WTC11 (cell line): ENCODE data around the gene TC2N.

Experiments used
- TF ChIP-seq, protein P1 (sequence below): sonication (generic); formaldehyde crosslinking; conservative IDR thresholded peaks from 2 replicates; pipeline ENCODE4 v1.8.1; 2022; ENCODE audit warnings: mild to moderate bottlenecking, missing genetic modification reagents
- TF ChIP-seq, protein P2 (sequence below): sonication (generic); formaldehyde crosslinking; conservative IDR thresholded peaks from 2 replicates; pipeline ENCODE4 v1.8.1; 2023; ENCODE audit warnings: mild to moderate bottlenecking, low read depth, missing genetic modification reagents, moderate library complexity
- TF ChIP-seq, protein P3 (sequence below): fragments of 200-600 bp; IDR thresholded peaks from 2 replicates; pipeline ENCODE4 v1.8.0; 2022; ENCODE audit warnings: antibody characterized with exemption

DNA sequence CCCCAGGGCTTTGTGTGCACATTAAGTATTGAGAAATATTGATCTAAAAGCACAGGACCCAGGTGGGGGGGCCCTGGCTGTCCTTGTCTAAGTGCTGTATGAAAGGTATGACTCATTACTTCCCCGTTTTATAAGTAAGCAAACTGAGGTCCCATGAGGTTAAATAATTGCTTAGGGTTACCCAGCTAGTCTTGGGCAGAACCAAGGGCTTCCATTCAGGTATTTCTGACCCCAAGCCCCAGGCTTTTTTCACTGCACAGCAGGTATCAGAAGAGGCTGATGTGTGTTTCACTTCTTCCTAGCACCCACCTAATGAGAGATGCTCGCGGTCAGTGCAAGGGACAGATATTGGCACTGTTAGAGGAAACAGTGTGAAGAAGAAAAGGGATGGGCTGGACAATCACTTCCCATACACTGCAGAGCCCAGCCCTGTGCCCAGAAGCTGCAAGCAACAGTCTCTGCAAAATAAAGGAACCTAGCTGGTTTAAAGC, 4.7 kb upstream of the TC2N start:
- TF ChIP-seq, protein P1, sequence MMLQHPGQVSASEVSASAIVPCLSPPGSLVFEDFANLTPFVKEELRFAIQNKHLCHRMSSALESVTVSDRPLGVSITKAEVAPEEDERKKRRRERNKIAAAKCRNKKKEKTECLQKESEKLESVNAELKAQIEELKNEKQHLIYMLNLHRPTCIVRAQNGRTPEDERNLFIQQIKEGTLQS (CRISPR knock-in tag): no peak
- TF ChIP-seq, protein P2, sequence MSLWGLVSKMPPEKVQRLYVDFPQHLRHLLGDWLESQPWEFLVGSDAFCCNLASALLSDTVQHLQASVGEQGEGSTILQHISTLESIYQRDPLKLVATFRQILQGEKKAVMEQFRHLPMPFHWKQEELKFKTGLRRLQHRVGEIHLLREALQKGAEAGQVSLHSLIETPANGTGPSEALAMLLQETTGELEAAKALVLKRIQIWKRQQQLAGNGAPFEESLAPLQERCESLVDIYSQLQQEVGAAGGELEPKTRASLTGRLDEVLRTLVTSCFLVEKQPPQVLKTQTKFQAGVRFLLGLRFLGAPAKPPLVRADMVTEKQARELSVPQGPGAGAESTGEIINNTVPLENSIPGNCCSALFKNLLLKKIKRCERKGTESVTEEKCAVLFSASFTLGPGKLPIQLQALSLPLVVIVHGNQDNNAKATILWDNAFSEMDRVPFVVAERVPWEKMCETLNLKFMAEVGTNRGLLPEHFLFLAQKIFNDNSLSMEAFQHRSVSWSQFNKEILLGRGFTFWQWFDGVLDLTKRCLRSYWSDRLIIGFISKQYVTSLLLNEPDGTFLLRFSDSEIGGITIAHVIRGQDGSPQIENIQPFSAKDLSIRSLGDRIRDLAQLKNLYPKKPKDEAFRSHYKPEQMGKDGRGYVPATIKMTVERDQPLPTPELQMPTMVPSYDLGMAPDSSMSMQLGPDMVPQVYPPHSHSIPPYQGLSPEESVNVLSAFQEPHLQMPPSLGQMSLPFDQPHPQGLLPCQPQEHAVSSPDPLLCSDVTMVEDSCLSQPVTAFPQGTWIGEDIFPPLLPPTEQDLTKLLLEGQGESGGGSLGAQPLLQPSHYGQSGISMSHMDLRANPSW (CRISPR knock-in tag): no peak
- TF ChIP-seq, protein P3, sequence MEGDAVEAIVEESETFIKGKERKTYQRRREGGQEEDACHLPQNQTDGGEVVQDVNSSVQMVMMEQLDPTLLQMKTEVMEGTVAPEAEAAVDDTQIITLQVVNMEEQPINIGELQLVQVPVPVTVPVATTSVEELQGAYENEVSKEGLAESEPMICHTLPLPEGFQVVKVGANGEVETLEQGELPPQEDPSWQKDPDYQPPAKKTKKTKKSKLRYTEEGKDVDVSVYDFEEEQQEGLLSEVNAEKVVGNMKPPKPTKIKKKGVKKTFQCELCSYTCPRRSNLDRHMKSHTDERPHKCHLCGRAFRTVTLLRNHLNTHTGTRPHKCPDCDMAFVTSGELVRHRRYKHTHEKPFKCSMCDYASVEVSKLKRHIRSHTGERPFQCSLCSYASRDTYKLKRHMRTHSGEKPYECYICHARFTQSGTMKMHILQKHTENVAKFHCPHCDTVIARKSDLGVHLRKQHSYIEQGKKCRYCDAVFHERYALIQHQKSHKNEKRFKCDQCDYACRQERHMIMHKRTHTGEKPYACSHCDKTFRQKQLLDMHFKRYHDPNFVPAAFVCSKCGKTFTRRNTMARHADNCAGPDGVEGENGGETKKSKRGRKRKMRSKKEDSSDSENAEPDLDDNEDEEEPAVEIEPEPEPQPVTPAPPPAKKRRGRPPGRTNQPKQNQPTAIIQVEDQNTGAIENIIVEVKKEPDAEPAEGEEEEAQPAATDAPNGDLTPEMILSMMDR: no peak
